ENCODE measurements around the gene GUCY1B1.
"Not testable (repeated sequence)": the region's sequence is repeated elsewhere in the genome, so short reads cannot be mapped to it uniquely, and the experiment has no call there.

The GUCY1B1 gene

GRCh38 chr4:155797581-155797980, 38.8 kb downstream of the GUCY1B1 start:
- H3K4me1 Mint-ChIP-seq (ENCODE audit: low read depth); H3K9me3 Mint-ChIP-seq; DNase-seq (ENCODE audit: low spot score); H3K27ac Mint-ChIP-seq; H3K27me3 Mint-ChIP-seq (ENCODE audit: low read depth); H3K36me3 Mint-ChIP-seq (ENCODE audit: low read depth); H3K4me3 Mint-ChIP-seq: not testable (repeated sequence)

GRCh38 chr4:155799116-155799793, 40.4 kb downstream of the GUCY1B1 start:
- Mint-ChIP-seq H3K27me3 (ENCODE audit: low read depth) (no peaks in the 10 kb centered on the region), H3K36me3 (ENCODE audit: low read depth) (no peaks in the 10 kb centered on the region), H3K9me3 (no peaks in the 10 kb centered on the region), H3K4me3 (no peak overlapping the region), H3K4me1 (ENCODE audit: low read depth) (no peaks in the 10 kb centered on the region), H3K27ac (no peak overlapping the region)
- DNase-seq (ENCODE audit: low spot score), result no peak

- Mint-ChIP-seq H3K4me1 (ENCODE audit: low read depth) (no peaks in the 10 kb centered on the region), H3K27me3 (ENCODE audit: low read depth) (no peaks in the 10 kb centered on the region), H3K4me3 (no peak overlapping the region), H3K9me3 (no peaks in the 10 kb centered on the region), H3K36me3 (ENCODE audit: low read depth) (no peaks in the 10 kb centered on the region), H3K27ac (no peak overlapping the region)
- DNase-seq (ENCODE audit: low spot score), result no peak
These were observed 40.9 kb downstream of the GUCY1B1 start for GRCh38 chr4:155799794-155800123.

- H3K27me3 Mint-ChIP-seq (ENCODE audit: low read depth), result no peaks in the 10 kb centered on the region
- no peaks in the 10 kb centered on the region for H3K9me3 Mint-ChIP-seq
- H3K4me1 Mint-ChIP-seq (ENCODE audit: low read depth), result no peaks in the 10 kb centered on the region
- DNase-seq (ENCODE audit: low spot score), result no peak
- H3K36me3 Mint-ChIP-seq (ENCODE audit: low read depth), result no peaks in the 10 kb centered on the region
- H3K27ac Mint-ChIP-seq, result no peak overlapping the region
- H3K4me3 Mint-ChIP-seq, result no peak overlapping the region
These were observed 42.0 kb downstream of the GUCY1B1 start for GRCh38 chr4:155800685-155801343.

- Mint-ChIP-seq H3K27me3 (ENCODE audit: low read depth) (no peaks in the 10 kb centered on the region), H3K4me3 (no peak overlapping the region), H3K27ac (no peak overlapping the region), H3K4me1 (ENCODE audit: low read depth) (no peaks in the 10 kb centered on the region), H3K9me3 (no peaks in the 10 kb centered on the region), H3K36me3 (ENCODE audit: low read depth) (no peaks in the 10 kb centered on the region)
- no peak for DNase-seq (ENCODE audit: low spot score)
These were observed 43.6 kb downstream of the GUCY1B1 start for GRCh38 chr4:155802190-155802959.

- Mint-ChIP-seq H3K4me3 (no peak overlapping the region), H3K9me3 (no peaks in the 10 kb centered on the region), H3K36me3 (ENCODE audit: low read depth) (no peaks in the 10 kb centered on the region), H3K27me3 (ENCODE audit: low read depth) (no peaks in the 10 kb centered on the region), H3K27ac (no peak overlapping the region), H3K4me1 (ENCODE audit: low read depth) (no peaks in the 10 kb centered on the region)
- DNase-seq (ENCODE audit: low spot score), result no peak
These were observed 46.2 kb downstream of the GUCY1B1 start for GRCh38 chr4:155805016-155805415.

GRCh38 chr4:155807021-155807420, 48.2 kb downstream of the GUCY1B1 start:
- DNase-seq (ENCODE audit: low spot score), result no peak
- H3K27ac Mint-ChIP-seq, result no peak overlapping the region
- H3K4me3 Mint-ChIP-seq, result no peak overlapping the region

GRCh38 chr4:155809835-155810234, 51.0 kb downstream of the GUCY1B1 start:
- Mint-ChIP-seq H3K27ac (no peak overlapping the region), H3K36me3 (ENCODE audit: low read depth) (no peaks in the 10 kb centered on the region), H3K4me3 (no peak overlapping the region), H3K9me3 (no peaks in the 10 kb centered on the region), H3K4me1 (ENCODE audit: low read depth) (no peaks in the 10 kb centered on the region), H3K27me3 (ENCODE audit: low read depth) (peaks cover 2% of the 10 kb centered on the region)
- no peak for DNase-seq (ENCODE audit: low spot score)

More at GRCh38 chr4:155807021-155807420, 48.2 kb downstream of the GUCY1B1 start:
- Mint-ChIP-seq H3K36me3 (ENCODE audit: low read depth) (no peaks in the 10 kb centered on the region), H3K9me3 (no peaks in the 10 kb centered on the region), H3K27me3 (ENCODE audit: low read depth) (no peaks in the 10 kb centered on the region), H3K4me1 (ENCODE audit: low read depth) (no peaks in the 10 kb centered on the region)

- no peaks in the 10 kb centered on the region for H3K36me3 Mint-ChIP-seq (ENCODE audit: low read depth)
- H3K27me3 Mint-ChIP-seq (ENCODE audit: low read depth), result peaks cover 2% of the 10 kb centered on the region
- no peaks in the 10 kb centered on the region for H3K4me1 Mint-ChIP-seq (ENCODE audit: low read depth)
- DNase-seq (ENCODE audit: low spot score), result no peak
- no peaks in the 10 kb centered on the region for H3K9me3 Mint-ChIP-seq
- H3K4me3 Mint-ChIP-seq, result no peak overlapping the region
- H3K27ac Mint-ChIP-seq, result no peak overlapping the region
These were observed 52.3 kb downstream of the GUCY1B1 start for GRCh38 chr4:155811083-155811482.

- Mint-ChIP-seq H3K36me3 (ENCODE audit: low read depth) (no peaks in the 10 kb centered on the region), H3K4me3 (no peak overlapping the region), H3K27ac (no peak overlapping the region), H3K4me1 (ENCODE audit: low read depth) (no peaks in the 10 kb centered on the region), H3K27me3 (ENCODE audit: low read depth) (peaks cover 2% of the 10 kb centered on the region), H3K9me3 (no peaks in the 10 kb centered on the region)
- DNase-seq (ENCODE audit: low spot score), result no peak
These were observed 59.8 kb downstream of the GUCY1B1 start for GRCh38 chr4:155818639-155819038.

- H3K4me3 Mint-ChIP-seq, result no peak overlapping the region
- H3K27me3 Mint-ChIP-seq (ENCODE audit: low read depth), result peaks cover under 1% of the 10 kb centered on the region
- no peaks in the 10 kb centered on the region for H3K4me1 Mint-ChIP-seq (ENCODE audit: low read depth)
- no peak for DNase-seq (ENCODE audit: low spot score)
- H3K9me3 Mint-ChIP-seq, result no peaks in the 10 kb centered on the region
- no peaks in the 10 kb centered on the region for H3K36me3 Mint-ChIP-seq (ENCODE audit: low read depth)
- no peak overlapping the region for H3K27ac Mint-ChIP-seq
These were observed 60.2 kb downstream of the GUCY1B1 start for GRCh38 chr4:155819066-155819465.

- H3K9me3 Mint-ChIP-seq, result no peaks in the 10 kb centered on the region
- H3K36me3 Mint-ChIP-seq (ENCODE audit: low read depth), result no peaks in the 10 kb centered on the region
- no peak overlapping the region for H3K4me3 Mint-ChIP-seq
- no peak overlapping the region for H3K27ac Mint-ChIP-seq
- DNase-seq (ENCODE audit: low spot score), result no peak
- no peaks in the 10 kb centered on the region for H3K27me3 Mint-ChIP-seq (ENCODE audit: low read depth)
- H3K4me1 Mint-ChIP-seq (ENCODE audit: low read depth), result no peaks in the 10 kb centered on the region
These were observed 62.2 kb downstream of the GUCY1B1 start for GRCh38 chr4:155820887-155821518.

- H3K4me3 Mint-ChIP-seq, result no peak overlapping the region
- no peak for DNase-seq (ENCODE audit: low spot score)
- no peaks in the 10 kb centered on the region for H3K4me1 Mint-ChIP-seq (ENCODE audit: low read depth)
- no peak overlapping the region for H3K27ac Mint-ChIP-seq
- no peaks in the 10 kb centered on the region for H3K36me3 Mint-ChIP-seq (ENCODE audit: low read depth)
- no peaks in the 10 kb centered on the region for H3K27me3 Mint-ChIP-seq (ENCODE audit: low read depth)
- no peaks in the 10 kb centered on the region for H3K9me3 Mint-ChIP-seq
These were observed 63.8 kb downstream of the GUCY1B1 start for GRCh38 chr4:155822572-155822971.

GRCh38 chr4:155828628-155829027, 69.8 kb downstream of the GUCY1B1 start:
- H3K9me3 Mint-ChIP-seq, result no peaks in the 10 kb centered on the region
- DNase-seq (ENCODE audit: low spot score), result no peak
- H3K4me3 Mint-ChIP-seq, result no peak overlapping the region
- no peaks in the 10 kb centered on the region for H3K36me3 Mint-ChIP-seq (ENCODE audit: low read depth)
- H3K4me1 Mint-ChIP-seq (ENCODE audit: low read depth), result no peaks in the 10 kb centered on the region
- H3K27ac Mint-ChIP-seq, result no peak overlapping the region
- no peaks in the 10 kb centered on the region for H3K27me3 Mint-ChIP-seq (ENCODE audit: low read depth)
